HT-29 (cell line): ENCODE data around the gene CDK8. TPM values are rescaled to one million over a fixed set of nuclear protein-coding genes. Genes with fewer than 3 reads are reported as not detected.
A peak's percentile ranks its signal among the peaks of the same experiment; 100 is the strongest.
"Not testable (repeated sequence)": the region's sequence is repeated elsewhere in the genome, so short reads cannot be mapped to it uniquely, and the experiment has no call there.

Source experiments
- DNase-seq: peaks from one replicate; pipeline ENCODE4 v3.0.0-alpha.2; 2015; ENCODE audit warnings: low spot score
- total RNA-seq: library from RNA; depleted of rRNA; stranded (reverse); fragments of >200 nt; shearing (Covaris generic); gene quantifications from 2 replicates; pipeline ENCODE4 v1.2.3, GENCODE V29; 2014; rRNA removed

Gene CDK8
- total RNA-seq = 23.7 and 26.0 TPM in 2 replicates

DNA sequence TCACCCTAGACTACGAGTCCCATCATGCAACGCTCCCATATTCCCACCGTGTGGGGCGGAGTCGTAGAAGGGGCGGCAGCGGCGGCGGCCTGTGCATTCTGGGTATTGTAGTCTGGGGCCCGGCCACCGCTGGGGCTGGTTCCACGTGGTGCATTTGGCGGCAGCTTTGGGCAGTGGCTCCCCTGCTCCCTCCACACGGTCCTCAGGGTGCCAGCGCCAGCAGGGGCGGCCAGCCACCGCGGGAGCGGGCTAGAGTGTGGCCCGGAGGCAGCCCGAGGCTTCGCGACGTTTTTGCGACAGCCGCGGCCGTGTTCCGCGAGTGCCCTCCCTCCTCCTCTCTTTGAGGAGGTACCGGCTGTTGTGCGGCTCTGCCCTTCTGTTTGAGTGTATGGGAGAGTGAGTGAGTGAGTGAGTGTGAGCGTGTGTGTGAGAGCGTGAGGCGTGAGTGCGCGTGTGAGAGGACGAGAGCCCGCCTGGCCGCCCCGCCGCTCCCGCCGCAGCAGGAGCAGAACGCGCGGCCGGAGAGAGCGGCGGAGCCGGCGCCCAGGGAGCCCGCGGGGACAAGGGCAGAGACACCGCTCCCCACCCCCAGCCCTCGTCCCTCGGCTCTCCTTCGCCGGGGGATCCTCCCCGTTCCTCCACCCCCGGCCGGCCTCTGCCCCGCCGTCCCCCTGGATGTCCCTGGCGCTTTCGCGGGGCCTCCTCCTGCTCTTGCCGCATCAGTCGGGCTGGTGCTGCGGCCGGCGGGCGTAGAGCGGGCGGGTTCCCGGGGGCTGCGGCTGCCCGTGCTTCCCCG, at the start of gene CDK8:
Gene CDK8, plus strand, starts transcription at position 343 of the 796 bp plus-strand sequence. CDS start 513 bp downstream, outside the sequence.
- DNase-seq = peak; percentile 100

DNA sequence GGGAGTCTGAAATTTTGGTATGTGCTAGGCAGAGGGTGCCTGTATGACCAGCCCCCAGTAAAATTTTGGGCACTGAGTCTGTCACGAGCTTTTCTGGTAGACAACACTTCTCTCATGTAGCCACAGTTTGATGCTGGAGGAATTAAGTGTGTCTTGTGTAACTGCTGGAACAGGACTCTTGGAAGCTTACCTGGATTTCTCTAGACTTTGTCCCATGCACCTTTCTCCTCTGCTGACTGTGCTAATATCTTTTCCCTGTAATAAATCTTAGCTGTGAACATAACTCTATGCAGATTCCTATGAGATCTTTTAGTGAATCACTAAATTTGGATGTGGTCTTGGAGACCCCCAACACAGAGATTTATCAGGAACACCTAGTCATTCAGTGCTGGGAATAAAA, 45.6 kb upstream of the CDK8 start:
- DNase-seq = no peak

DNA sequence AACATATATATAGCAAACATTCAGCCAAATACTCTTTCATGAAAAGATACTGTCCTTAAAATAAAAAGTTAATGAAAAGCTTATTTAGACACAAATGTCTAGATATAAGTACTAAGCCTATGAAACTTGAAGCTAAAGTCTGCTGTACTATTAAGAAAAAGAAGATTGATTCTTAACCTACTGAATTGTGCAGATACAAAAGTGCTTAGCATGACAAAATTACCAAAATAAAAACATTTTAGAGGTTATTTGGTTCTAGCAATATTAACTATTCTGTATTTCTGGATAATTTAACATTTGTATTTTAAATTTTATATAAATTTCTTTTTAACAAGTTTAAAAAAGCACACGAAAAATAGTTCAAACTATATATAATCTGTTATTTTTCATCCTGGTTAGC, 40.6 kb upstream of the CDK8 start:
- no peak for DNase-seq

DNA sequence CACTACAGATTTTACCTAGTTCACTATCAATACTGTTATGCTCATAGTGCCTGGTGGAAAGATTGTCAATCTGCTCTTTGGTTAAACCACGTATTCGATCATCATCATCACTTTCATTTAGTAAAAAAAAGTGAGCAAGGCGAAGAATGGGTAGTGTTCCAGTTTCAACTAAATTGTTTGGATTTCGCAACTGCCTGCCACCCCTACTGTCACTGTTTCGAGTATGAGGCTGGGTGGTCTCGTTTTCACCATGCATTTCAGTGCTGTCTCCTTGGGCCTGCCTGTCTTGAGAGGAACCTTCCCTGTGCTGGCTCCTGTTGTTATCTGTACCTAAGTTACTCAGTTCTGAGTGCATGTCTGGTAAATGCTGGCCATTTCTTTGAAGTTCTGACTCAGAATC, 39.9 kb upstream of the CDK8 start:
- DNase-seq = no peak

DNA sequence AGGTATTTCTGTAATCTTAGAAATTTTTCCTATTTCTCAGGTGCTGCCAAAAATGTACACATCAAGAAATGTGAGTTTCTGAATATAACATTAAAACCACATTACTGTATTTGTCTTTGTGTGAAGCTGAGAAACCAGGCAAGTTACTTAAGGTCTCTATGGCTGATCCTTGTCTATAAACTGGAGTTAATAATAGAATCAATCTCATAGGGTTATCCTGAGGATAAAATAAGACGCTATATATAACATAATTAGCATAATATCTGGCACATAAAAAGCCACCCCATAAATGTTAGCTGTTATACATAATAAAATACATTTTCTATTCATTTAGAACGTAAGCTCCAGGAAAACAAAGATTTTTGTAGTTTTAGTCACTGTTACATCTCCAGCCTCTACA, 37.9 kb upstream of the CDK8 start:
- no peak for DNase-seq

DNA sequence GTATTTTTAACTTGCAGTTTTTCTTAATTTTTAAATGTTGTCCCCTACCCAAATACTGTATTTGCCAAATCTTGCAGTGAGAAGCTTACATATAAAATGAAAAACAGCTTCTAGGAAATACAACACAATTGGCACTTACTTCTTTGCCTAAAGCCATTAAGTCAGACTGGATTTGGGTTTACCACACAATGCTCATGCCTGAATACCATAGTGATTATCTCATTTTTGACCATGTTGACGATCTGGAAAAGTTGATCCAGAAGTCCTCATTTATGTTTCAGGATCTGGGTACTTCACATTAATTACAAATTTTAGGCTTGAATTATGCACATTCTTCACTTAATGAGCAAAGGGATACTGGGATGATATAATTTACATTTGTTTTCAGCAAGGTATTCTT, 34.2 kb upstream of the CDK8 start:
- no peak for DNase-seq

DNA sequence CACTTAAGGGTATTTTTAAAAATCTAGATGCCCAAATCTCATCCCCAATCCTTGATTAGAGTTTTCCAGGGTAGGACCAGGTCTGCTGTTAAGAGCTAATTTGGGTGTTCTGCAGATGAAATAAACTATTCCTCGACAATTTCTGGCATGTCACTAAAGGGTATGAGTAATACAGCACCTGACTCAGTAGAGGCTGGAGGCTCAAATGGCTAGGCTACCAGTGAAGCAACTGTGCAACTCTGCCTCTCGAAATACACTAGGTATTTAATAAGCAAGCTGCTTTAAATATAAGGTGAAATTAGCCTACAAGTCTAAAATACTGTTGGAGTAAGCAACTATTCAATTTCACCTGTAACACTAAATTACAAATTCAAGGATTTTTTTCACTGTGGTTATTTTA, 33.4 kb upstream of the CDK8 start:
- no peak for DNase-seq

DNA sequence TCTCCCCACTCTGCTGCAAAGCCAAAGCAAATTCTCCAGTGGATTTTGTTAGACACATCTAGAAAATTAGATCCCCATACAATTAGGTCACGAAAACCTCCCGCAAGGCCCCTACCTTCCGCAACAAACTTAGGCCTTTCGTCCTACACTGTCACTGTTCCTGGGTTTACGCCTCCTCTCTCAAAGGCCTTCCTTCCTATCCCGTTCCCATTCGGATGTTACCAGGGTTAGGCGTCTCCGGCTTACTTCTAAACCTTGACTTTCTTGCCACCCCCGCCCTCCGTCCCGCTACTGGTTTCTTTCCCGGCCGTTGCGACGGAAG, 32.6 kb upstream of the CDK8 start:
- no peak for DNase-seq

DNA sequence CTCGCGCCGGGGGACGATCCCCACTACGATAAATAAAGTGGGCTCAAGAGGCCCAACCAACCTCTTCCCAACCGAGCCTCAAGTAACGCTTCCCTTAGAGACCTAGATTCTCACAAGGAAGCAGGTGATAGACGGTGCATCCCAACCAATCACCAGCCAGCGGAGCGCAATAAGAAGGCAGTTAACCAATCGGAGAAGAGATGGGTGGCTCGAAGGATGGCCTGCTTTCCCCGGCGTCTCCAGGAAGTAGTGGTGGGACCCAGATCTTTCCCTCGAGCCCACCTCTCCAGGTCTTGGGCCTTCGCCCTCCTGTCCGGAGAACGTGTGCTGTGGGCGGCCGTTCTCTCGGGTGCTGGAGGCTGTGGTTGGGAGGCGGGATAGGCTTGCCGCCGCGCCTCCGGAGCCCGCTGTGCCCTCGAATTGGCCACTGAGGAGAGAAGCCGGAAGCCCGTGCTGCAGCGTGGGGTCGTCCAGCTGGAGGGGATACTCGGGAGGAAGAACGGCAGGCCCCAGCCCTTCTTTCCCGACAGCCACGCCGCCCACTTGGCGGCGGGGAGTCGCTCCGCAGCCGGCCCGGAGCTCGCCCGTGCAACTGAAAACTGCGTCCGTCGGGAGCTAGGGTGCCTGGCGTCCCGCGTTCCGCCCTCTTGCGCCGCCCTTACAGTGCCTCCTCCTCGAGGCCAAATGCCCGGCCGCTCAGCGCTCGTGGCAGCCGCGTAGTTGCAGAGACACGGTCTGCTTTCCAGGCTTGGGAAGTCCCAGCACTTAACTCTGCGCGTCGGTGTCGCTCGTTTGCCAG, 32.0 kb upstream of the CDK8 start, which contains the start of gene RNF6:
Gene RNF6, minus strand, starts transcription at position 594 of the 799 bp plus-strand sequence. CDS start 2,665 bp downstream, outside the sequence.
- peak; percentile 100 for DNase-seq

DNA sequence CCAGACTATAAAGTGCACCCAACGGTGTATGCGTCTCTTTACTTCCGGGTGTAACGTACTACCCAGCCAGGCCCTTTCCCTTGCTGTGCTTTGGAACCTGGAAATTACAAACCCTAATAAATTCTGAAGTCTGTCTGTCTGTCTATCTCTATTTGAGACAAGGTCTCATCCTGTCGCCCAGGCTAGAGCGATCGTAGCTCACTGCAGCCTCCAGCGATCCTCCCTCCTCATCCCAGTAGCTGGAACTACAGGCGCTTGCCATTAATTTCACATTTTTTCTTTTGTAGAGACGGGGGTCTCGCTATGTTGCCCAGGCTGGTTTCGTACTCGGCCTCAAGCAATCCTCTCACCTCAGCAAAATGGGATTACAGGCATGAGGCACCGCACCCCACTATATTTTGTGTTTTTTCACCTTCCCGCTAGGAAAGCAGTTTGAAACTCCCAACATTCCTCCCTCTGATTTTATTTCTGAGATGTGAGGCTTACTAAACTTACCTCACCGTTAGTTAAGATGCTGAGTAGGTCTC, 31.3 kb upstream of the CDK8 start:
- no peak for DNase-seq

DNA sequence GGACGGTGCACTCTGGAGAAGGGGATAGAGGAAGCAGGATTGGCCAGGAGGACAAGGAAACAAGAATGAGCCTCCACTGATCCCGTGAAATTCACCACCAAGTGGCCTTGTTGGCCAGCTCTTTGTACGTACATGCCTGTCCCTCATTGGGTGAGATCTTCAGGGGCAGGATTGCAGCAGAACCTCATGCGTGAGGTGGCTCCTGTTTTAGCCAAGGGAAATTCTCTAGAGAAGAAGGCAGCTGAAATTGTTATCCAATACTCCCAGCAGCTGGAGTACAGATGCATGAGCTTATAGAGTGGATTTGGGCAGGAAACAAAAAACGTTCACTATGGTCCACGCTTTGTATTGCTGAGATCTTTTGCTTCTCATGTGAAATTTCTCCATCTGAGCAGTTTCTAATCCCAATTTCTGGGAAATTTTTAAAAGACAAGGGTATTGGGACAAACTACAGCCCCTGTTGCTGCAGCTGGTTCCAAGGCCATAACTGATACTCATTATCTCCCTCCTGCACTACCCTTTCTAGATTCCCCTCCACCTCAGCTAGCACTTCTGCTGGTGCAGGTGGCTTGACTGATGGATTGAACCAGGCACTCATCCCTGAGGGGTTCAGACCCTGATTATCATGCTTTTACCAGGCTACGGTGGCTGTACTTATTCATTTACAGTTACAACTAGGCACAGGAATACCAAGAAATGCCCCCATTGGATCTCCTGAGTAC, 27.9 kb upstream of the CDK8 start:
- DNase-seq = no peak

DNA sequence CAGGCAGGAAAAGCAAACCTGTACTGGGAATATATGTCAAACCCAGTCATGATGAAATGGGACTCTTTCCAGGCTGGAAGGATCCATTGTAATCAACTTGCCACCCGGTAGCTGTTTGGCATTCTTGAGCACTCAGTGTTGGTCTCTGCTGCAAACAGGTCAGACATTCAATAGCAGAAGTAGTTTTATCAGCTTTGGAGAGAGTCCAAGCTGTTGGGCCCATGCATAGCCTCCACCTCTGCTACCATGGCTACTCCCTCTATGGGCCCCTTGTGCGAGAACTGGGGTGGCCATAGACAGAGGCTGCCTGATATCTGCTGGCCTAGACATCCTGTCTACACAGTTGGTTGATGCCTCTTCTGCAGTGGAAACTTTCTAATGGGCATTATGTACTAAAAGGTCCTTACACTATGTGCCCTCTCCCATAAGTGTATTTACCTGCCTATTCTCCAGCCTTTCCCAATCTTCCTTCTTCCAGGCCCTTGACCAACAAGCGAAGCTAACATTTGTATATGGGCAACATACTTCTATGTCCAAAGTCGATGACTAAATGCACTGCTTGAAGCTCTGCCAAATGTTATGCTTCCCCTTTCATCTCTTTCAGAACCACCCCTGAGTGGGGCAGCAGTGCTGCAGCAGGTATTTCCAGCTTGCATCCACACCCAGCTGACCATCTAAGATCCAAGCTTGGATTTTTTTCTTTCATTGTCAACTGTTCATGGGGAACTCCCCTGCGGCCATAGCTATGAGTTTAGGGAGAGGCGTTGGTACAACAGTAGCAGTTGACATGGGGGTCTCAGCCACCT, 26.6 kb upstream of the CDK8 start:
- DNase-seq = no peak

DNA sequence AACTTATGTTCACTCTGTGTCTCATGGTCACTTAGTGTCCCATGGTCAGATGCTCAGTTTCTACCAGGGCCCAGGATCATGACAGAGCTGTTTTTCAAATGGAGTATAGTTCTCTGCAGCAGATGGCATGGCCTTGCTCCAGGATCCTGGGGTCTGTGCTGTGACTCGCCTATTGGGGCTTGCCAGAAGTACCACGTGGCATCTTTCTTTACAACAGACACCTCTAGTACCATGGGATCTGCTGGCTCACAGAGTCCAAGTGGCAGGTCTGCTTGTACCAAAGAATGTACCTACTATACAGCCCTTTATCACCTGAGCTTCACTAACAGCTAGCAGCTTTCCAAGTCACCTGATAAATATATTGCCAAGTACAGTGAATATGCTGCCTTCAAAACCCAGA, 25.8 kb upstream of the CDK8 start:
- DNase-seq = no peak

DNA sequence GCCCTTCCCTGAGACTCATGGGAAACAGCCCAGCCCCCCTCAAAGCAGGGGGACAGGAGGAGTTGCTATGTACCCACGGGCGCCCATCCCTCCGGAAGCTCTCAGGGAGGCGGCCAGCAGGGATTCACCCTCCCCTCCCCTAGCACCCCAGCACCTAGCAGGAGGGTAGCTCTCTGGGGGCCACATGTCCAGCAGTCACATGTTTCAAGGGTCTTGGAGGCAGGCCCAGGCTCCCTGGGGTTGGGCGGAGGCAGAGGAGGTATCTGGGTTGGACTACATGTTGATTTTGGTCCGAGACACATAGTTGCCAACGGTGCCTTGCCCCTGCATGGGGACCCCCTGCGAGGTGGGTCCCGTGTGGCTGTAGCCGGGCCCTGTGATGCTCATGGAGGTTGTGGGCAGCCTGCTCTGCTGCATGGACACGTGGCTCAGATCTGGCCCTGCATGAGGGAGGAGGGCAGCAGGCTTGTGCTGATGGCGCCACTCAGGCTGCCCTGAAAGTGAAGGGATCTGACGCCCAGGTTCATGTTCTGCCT, 24.8 kb upstream of the CDK8 start:
- no peak for DNase-seq

DNA sequence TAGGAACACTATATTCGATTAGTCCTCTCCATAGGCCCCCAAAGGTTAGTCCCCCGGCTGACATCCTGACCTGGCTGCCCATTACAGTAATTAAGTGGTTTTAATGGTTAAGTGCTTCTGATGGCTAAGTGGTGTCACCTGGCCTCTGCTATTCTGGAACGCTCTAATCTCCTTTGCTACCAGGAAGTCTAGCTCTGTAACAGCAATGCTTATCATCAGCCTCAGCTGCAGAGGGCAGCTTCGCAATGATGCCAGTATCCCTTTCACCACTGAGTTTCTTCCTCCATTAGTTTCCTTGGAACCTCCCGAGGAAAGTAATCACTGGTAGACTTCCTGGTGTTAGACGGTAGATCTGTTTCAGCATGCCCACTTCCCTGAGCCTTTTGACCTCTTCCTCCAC, 23.2 kb upstream of the CDK8 start:
- DNase-seq = peak; percentile 25

DNA sequence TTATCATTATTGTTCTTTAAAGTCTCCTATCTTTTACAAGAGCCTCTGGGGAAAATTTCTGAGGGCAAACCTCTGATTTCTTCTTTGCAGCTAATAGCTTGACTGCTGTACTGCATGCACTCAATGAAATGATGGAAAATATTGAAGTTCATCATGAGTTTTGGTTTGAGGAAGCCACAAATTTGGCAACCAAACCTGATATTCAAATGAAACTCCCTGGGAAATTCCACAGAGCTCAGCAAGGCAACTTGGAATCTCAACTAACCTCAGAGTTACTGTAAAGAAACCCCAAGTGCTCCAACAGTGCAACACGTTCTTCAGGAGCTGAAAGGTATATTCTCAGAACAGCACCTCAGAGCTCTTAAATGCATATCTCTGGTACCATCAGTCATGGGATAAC, 17.6 kb upstream of the CDK8 start:
- no peak for DNase-seq

DNA sequence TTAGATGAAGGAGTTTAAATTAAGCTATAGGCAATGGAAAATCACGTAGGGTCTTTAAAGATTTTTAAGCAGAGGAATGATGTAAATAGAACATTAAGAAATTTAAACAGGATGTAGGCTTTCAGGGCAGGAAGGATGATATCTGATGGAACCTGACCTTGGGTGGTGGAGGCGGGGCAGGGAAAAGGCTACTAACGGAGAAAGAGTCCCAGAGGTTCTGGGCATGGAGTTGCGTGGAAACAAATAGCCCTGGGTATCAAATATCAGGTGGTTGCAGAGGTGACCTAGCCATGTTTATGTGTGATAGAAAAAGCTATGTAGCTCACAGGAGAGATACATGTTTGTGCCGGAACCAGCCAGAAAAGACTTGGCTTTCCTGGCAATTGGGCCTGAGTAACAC, 7.8 kb upstream of the CDK8 start:
- DNase-seq = no peak

DNA sequence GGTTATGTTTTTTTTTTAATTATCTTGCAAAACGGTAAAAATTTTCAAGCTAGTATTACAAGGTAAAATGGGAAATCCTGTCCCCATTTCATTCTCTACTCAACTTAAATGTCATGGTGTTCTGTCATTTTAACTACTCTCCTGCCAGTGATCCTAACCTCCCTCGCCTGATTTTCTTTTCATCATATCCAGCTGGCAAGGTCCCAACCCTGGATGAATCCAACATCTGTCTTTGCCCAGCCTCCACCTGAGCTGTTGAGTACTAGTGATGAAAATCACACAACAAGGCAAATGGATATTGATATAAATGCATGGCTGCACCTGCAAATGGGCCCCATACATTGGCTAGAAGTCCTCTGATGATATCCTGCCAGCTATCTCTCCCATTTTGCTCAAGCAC, 6.9 kb upstream of the CDK8 start:
- DNase-seq = no peak

DNA sequence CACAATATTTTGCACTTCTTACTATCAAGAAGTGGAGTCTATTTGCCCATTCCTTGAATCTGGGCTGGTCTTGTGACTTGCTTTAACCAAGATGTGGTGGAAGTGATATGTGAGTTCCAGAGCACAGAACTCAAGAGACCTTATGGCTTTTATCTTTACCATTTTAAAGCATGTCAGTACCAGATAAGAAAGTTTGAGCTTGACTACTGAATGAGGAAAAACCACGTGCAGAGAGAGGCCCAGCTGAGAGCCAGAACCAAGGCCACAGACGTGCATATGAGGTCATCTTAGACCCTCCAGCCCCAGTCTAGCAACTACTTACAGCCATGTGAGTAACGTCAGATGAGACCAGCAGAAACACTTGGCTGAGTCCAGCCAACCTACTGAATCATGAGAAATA, 6.3 kb upstream of the CDK8 start:
- no peak for DNase-seq

DNA sequence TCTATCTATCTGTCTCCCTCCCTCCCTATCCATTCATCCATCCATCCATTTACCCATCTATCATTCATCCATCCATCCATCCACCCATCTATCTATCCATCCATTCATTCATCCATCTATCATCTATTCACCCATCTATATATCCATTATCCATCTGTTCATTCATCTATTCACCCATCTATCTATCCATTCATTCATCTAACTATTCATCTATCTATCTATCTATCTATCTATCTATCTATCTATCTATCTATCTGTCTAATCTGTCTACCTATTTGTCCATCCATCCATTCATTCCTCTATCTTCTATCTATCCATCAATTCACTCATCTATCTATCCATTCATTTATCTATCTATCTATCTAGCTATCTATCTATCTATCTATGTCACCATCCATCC, 4.4 kb upstream of the CDK8 start:
- DNase-seq = no peak

DNA sequence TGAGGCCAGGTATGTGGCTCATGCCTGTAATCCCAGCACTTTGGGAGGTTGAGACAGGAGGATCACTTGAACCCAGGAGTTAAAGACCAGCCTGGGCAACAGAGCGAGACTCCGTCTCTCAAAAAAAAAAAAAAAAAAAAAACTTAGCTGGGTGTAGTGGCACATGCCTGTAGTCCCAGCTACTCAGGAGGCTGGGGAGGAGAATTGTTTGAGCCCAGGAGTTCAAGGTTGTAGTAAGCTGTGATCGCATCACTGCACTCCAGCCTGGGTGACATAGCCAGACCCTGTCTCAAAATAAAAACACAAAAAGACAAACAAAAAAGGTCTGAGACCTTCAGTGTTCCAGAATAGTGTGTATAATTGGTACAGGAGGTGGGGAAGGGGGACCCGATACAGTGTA, 1.9 kb upstream of the CDK8 start:
- not testable (repeated sequence) for DNase-seq
